Omental fat pad (tissue), 4 donors: ENCODE data around the gene FLNA. TPM values are rescaled to one million over a fixed set of nuclear protein-coding genes. Genes with fewer than 3 reads are reported as not detected.
"Not testable (repeated sequence)": the region's sequence is repeated elsewhere in the genome, so short reads cannot be mapped to it uniquely, and the experiment has no call there.

Source experiments
- ATAC-seq: fragments of 150-250 bp; one replicate; pipeline ENCODE4 v1.9.1; 2016; ENCODE audit warnings: mild to moderate bottlenecking, moderate library complexity; ENCODE audit not compliant: low FRiP score
- DNase-seq: peaks from one replicate; pipeline ENCODE4 v3.0.0-alpha.2; 2019; ENCODE audit warnings: low spot score
- CTCF ChIP-seq, 3 donors: fragments of 450-650 bp; IDR thresholded peaks; one replicate each; pipeline ENCODE4 v1.5.1; 2016 to 2017; ENCODE audit warnings: antibody characterized with exemption in 3 of 3, mild to moderate bottlenecking in 3 of 3, moderate library complexity in 2 of 3
- small RNA-seq: library from RNA; depleted of rRNA; stranded (forward); fragments of <200 nt; gene quantifications from one replicate; pipeline ENCODE3, GENCODE V24; 2016
- total RNA-seq, 4 donors: library from RNA; depleted of rRNA; stranded (reverse); fragments of >200 nt; gene quantifications; one replicate each; pipeline ENCODE4 v1.1.0, GENCODE V29; 2016

The FLNA gene
- total RNA-seq, 4 donors from 2014 or later, result 496 to 1,133 (median 729) TPM

- no peak for DNase-seq
- ATAC-seq, result no peak
- no peak for TF ChIP-seq CTCF (IDR thresholded peaks at IDR 0.05)
Measured at GRCh38 chrX:154307202-154307601, 67.2 kb downstream of the FLNA start.

- no peak for DNase-seq
- no peak for TF ChIP-seq CTCF (IDR thresholded peaks at IDR 0.05)
- ATAC-seq, result no peak
Measured at GRCh38 chrX:154305541-154306205, 68.8 kb downstream of the FLNA start.

- no peak for ATAC-seq
- no peak for DNase-seq
- TF ChIP-seq CTCF (IDR thresholded peaks at IDR 0.05), result no peak
Measured at GRCh38 chrX:154304846-154305245, 69.6 kb downstream of the FLNA start.

- TF ChIP-seq CTCF (IDR thresholded peaks at IDR 0.05), result no peak
- no peak for ATAC-seq
- DNase-seq, result no peak
Measured at GRCh38 chrX:154303476-154303875, 71.0 kb downstream of the FLNA start.

- DNase-seq, ATAC-seq: not testable (repeated sequence)
Measured at GRCh38 chrX:154302998-154303397, 71.4 kb downstream of the FLNA start.

- ATAC-seq (no peak), DNase-seq (no peak)
- TF ChIP-seq CTCF (IDR thresholded peaks at IDR 0.05), result no peak
Measured at GRCh38 chrX:154300816-154301215, 73.6 kb downstream of the FLNA start.

Small RNA genes within 50 kb of the gene (small RNA-seq; reads per million reads assigned to genes)
- gene SNORA70, result not detected

Other genes starting within 250 kb of the FLNA start
- not detected for gene OPN1LW, start 230.4 kb downstream of the FLNA start, total RNA-seq
- not detected for gene OPN1MW, start 192.0 kb downstream of the FLNA start, total RNA-seq
- gene OPN1MW2, start 154.9 kb downstream of the FLNA start, total RNA-seq, result not detected
- not detected for gene OPN1MW3, start 117.1 kb downstream of the FLNA start, total RNA-seq
- not detected for gene TEX28, start 79.5 kb downstream of the FLNA start, total RNA-seq
- under 1 TPM in 2 of 4 donors, not detected in 2; 0.38 to 0.48 TPM for gene TKTL1, start 78.8 kb downstream of the FLNA start, total RNA-seq
- gene EMD, start 4.7 kb upstream of the FLNA start, total RNA-seq, result 10 to 100 TPM; 25.7 to 61.8 (median 53.2) TPM
- 1,000 to 10,000 TPM; 6,220 to 8,957 (median 7,673) TPM for gene RPL10, start 23.7 kb upstream of the FLNA start, total RNA-seq
- gene DNASE1L1, start 34.6 kb upstream of the FLNA start, total RNA-seq, result 10 to 100 TPM; 33.4 to 47.3 (median 38.8) TPM
- gene TAFAZZIN, start 36.9 kb upstream of the FLNA start, total RNA-seq, result 10 to 100 TPM; 20.8 to 76.3 (median 33.1) TPM
- gene ATP6AP1, start 54.0 kb upstream of the FLNA start, total RNA-seq, result 10 to 100 TPM; 23.8 to 51.8 (median 37.2) TPM
- gene GDI1, start 62.5 kb upstream of the FLNA start, total RNA-seq, result 100 to 1,000 TPM in 2 of 4 donors, 10 to 100 TPM in 2; 75.3 to 119 (median 96.9) TPM
- gene FAM50A, start 69.5 kb upstream of the FLNA start, total RNA-seq, result 10 to 100 TPM; 49.2 to 83.2 (median 74.9) TPM
- 10 to 100 TPM in 2 of 4 donors, 1 to 10 TPM in 2; 9.7 to 16.9 (median 11.3) TPM for gene PLXNA3, start 83.6 kb upstream of the FLNA start, total RNA-seq
- 10 to 100 TPM; 12.0 to 26.6 (median 19.7) TPM for gene LAGE3, start 104.6 kb upstream of the FLNA start, total RNA-seq
- 10 to 100 TPM; 21.3 to 43.0 (median 34.0) TPM for gene UBL4A, start 112.0 kb upstream of the FLNA start, total RNA-seq
- 10 to 100 TPM; 22.9 to 29.7 (median 26.9) TPM for gene SLC10A3, start 116.0 kb upstream of the FLNA start, total RNA-seq
- 10 to 100 TPM; 27.7 to 58.3 (median 34.7) TPM for gene FAM3A, start 141.6 kb upstream of the FLNA start, total RNA-seq
- gene G6PD, start 172.2 kb upstream of the FLNA start, total RNA-seq, result 10 to 100 TPM; 42.1 to 76.7 (median 58.5) TPM
- gene IKBKG, start 173.0 kb upstream of the FLNA start, total RNA-seq, result 10 to 100 TPM in 3 of 4 donors, 1 to 10 TPM in 1; 7.5 to 15.4 (median 12.3) TPM
- gene CTAG1A, start 210.5 kb upstream of the FLNA start, total RNA-seq, result not detected
- gene CTAG1B, start 244.6 kb upstream of the FLNA start, total RNA-seq, result not detected